ENCODE results near the gene USP3. TPM values are rescaled to one million over a fixed set of nuclear protein-coding genes. Genes with fewer than 3 reads are reported as not detected.
A peak's percentile ranks its signal among the peaks of the same experiment; 100 is the strongest.

Gene USP3
- total and polyA plus RNA-seq, 7 donors = 20.4 to 66.5 (median 46.4) TPM

DNA sequence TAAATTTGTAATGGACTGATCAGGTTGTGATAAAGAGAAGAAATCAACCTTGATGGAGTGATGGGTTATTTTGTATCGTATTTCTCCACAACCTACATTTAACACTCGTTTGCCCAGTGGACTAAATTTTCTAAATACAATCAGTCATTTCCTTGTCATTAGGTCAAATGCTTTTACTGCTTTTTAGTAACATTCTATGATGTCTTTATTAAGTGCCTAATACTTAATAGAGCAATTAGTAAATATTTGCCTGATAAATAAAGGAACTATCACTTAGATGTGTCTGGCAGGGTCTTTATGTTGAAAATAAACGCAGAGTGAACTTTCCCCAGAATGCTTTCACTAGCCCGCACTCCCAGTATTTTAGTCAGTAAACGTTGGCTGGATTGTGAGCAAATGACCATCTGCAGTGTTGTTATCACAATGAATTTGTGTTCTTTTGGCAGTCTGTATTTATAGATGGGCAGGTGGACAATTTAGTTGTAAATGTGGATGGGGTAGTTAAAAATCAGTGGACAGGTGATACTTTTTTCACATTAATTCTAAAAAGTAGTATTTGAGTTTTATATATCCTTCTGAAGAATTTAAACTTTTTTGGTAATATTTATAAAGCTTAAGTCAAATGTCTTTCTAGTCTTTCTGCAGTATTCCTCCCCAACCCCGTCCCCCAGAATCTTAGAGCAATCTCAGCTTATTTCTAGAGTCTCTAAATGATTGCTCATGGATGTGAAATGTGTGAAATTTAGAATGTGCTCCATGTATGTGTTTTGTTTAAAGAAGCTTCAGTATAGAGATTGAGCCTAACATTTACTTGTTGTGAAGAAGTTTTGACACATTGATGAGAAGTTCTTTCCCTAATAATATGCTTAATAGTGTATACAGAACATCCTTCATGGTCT lies 4.9 kb downstream of the USP3 start:
- intact Hi-C loops (cut with DNase I) = loop anchor here (5.0 kb wide), 1 partner anchor 43 kb away; no protein-coding TSS in a partner anchor
- TF ChIP-seq POLR2A (IDR thresholded peaks at IDR 0.05) (no peak), EP300 (IDR thresholded peaks at IDR 0.05) (no peak), POLR2AphosphoS5 (IDR thresholded peaks at IDR 0.05) (no peak)
- TF ChIP-seq, protein P1, sequence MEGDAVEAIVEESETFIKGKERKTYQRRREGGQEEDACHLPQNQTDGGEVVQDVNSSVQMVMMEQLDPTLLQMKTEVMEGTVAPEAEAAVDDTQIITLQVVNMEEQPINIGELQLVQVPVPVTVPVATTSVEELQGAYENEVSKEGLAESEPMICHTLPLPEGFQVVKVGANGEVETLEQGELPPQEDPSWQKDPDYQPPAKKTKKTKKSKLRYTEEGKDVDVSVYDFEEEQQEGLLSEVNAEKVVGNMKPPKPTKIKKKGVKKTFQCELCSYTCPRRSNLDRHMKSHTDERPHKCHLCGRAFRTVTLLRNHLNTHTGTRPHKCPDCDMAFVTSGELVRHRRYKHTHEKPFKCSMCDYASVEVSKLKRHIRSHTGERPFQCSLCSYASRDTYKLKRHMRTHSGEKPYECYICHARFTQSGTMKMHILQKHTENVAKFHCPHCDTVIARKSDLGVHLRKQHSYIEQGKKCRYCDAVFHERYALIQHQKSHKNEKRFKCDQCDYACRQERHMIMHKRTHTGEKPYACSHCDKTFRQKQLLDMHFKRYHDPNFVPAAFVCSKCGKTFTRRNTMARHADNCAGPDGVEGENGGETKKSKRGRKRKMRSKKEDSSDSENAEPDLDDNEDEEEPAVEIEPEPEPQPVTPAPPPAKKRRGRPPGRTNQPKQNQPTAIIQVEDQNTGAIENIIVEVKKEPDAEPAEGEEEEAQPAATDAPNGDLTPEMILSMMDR (IDR thresholded peaks at IDR 0.05) = no peak
- DNase-seq = no peak
- Histone ChIP-seq H3K27me3 (no peaks in the 10 kb centered on the region), H3K9me3 (no peaks in the 10 kb centered on the region), H3K4me1 (peaks cover 3 to 74% (median 57%) of the 10 kb centered on the region in 4 donors), H3K4me3 (no peak overlapping the region), H3K36me3 (no peaks in the 10 kb centered on the region), H3K27ac (peak overlapping the region; percentile 15 to 97 (median 64))
- WGBS, 2 donors = 32 to 64% methylated on average over 6 of the region's 6 CpGs

DNA sequence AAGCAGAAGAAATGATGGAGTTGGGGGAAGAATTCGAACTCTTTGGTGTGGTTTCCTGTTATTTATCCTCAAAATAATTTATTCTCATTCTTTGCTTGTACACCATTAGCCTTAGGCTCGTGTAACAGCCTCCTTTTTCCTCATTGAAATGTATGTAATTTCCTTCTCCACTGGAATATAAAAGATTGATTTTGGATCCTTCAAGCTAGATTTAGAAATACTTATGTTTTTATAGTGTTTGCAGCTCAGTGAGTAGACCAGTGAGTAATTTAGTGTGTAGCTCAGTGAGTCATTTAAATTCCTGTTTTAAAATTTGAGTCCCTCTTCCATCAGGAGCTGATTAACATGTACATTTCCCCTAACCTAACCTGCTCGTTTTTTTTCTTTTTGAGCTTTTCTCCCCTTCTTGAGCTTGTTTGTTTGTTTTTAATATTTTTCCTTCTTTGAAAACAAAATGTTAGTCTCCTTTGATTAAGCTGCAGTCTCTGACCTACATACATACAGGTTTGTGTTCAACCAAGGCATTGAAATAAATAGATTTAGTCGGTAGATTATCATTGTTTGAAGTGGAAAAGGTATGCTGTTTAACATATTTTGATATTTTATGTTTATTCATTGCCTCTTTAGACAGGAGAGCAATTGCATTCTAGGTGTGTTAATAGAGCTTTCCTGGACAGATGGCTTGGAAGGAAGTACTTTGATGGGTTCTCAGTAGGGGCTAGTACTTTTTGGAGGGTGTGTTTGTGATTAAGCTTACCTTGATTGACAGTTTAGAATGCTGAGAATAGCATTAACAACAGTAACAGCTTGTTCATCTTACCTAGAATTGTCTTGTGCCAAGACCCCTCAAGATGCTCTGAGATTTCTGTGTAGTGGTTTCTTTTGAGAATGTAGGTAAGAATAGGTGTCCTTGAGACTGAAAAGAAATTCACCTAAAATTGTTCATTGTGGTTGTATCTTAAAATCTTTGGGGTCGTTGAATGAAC lies 5.9 kb downstream of the USP3 start:
- no peak overlapping the region for H3K4me3 ChIP-seq
- H3K36me3 ChIP-seq = no peaks in the 10 kb centered on the region
- TF ChIP-seq EP300 (IDR thresholded peaks at IDR 0.05) = no peak
- TF ChIP-seq, protein P1 (IDR thresholded peaks at IDR 0.05) = no peak
- no peak for TF ChIP-seq POLR2A (IDR thresholded peaks at IDR 0.05)
- no peak for TF ChIP-seq POLR2AphosphoS5 (IDR thresholded peaks at IDR 0.05)
- intact Hi-C loops (cut with DNase I) = loop anchor here (5.0 kb wide), 1 partner anchor 42 kb away; no protein-coding TSS in a partner anchor
- 14 to 29% methylated on average over 5 of the region's 5 CpGs for WGBS, 2 donors
- DNase-seq = no peak
- H3K27me3 ChIP-seq = no peaks in the 10 kb centered on the region
- peaks cover 0 to 84% (median 67%) of the 10 kb centered on the region in 4 donors for H3K4me1 ChIP-seq
- H3K9me3 ChIP-seq = no peaks in the 10 kb centered on the region
- H3K27ac ChIP-seq = peak overlapping the region; percentile 15 to 97 (median 64)

DNA sequence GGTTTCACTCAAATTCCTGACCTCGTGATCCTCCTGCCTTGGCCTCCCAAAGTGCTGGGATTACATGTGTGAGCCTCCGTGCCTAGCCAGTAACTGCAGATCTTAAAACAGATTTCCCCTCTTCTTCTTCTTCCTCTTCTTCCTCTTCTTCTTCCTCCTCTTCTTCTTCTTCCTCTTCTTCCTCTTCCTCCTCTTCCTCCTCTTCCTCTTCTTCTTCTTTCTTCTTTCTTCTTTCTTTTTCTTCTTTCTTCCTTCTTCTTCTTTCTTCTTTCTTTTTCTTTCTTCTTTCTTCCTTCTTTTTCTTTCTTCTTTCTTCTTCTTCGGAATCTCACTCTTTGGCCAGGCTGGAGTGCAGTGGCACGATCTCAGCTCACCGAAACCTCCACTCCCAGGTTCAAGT lies 7.8 kb downstream of the USP3 start:
- Histone ChIP-seq H3K4me1 (peaks cover 0 to 88% (median 74%) of the 10 kb centered on the region in 4 donors), H3K27ac (peak overlapping the region in 1 of 4 donors; percentile 62), H3K4me3 (no peak overlapping the region), H3K36me3 (no peaks in the 10 kb centered on the region), H3K9me3 (no peaks in the 10 kb centered on the region), H3K27me3 (no peaks in the 10 kb centered on the region)
- intact Hi-C loops (cut with DNase I) = no loop called here
- TF ChIP-seq, protein P1 (IDR thresholded peaks at IDR 0.05) = no peak
- TF ChIP-seq POLR2A (IDR thresholded peaks at IDR 0.05) = no peak
- no peak for TF ChIP-seq POLR2AphosphoS5 (IDR thresholded peaks at IDR 0.05)
- TF ChIP-seq EP300 (IDR thresholded peaks at IDR 0.05) = no peak
- 75 to 90% methylated on average over 5 of the region's 5 CpGs for WGBS, 2 donors
- DNase-seq = no peak

DNA sequence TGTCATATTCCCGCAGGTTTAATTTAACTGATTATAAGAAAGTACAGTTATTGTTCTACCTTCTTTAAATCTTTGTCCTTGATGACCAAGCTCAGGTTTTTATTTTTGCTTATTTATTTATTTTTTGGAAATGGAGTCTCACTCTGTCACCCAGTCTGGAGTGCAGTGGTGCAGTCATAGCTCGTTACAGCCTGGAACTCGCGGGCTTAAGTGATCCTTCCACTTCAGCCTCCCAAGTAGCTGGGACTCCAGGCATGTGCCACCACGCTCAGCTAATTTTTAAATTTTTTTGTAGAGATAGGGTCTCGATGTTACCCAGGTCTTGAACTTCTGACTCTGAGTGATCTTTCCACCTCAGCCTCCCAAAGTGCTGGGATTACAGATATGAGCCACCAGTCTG lies 8.9 kb downstream of the USP3 start:
- no peak for DNase-seq
- 43 to 83% methylated on average over 6 of the region's 6 CpGs for WGBS, 2 donors
- H3K9me3 ChIP-seq = no peaks in the 10 kb centered on the region
- H3K36me3 ChIP-seq = no peaks in the 10 kb centered on the region
- peak overlapping the region in 2 of 4 donors; percentile 24 to 62 for H3K27ac ChIP-seq
- intact Hi-C loops (cut with DNase I) = no loop called here
- no peaks in the 10 kb centered on the region for H3K27me3 ChIP-seq
- TF ChIP-seq, protein P1 (IDR thresholded peaks at IDR 0.05) = no peak
- TF ChIP-seq POLR2AphosphoS5 (IDR thresholded peaks at IDR 0.05) = no peak
- no peak for TF ChIP-seq POLR2A (IDR thresholded peaks at IDR 0.05)
- no peak for TF ChIP-seq EP300 (IDR thresholded peaks at IDR 0.05)
- H3K4me1 ChIP-seq = peaks cover 0 to 88% (median 70%) of the 10 kb centered on the region in 4 donors
- no peak overlapping the region for H3K4me3 ChIP-seq
